Stimulated activated CD4-positive, alpha-beta T cell treated with anti-CD3 and anti-CD28 coated beads, Interleukin-12 subunit alpha, Interleukin-12 subunit beta, amount 100 ng/mL, for 48 hours (primary cell): ENCODE measurements around the gene CCNK.
A peak's percentile ranks its signal among the peaks of the same experiment; 100 is the strongest.

Experiments used
- DNase-seq, 3 donors: peaks; one replicate each; pipeline ENCODE4 v3.0.0-alpha.2; 2020; ENCODE audit warnings: low read depth in 2 of 3, low spot score in 1 of 3

CCNK gene

GRCh38 chr14:99465288-99465687 lies 15.9 kb upstream of the CCNK start:
- DNase-seq: no peak

DNA sequence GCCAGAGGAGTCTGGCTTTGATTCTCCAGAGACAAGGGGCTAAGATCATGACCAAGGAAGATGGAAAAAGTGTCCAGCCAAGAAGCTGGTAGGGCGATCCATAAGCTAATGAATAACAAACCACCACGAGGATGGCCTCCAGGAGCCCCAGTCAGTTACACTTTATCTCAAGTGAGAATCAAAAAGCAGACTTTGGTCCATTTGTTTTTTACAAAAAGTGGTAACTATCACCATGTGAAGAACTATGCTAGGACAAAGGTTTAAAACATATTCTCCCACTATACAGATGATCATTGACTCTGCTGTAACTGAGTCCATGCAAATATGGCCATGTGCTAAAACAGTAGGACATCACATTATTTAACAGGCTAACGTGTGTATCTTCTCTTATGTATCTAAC lies 14.5 kb upstream of the CCNK start:
- DNase-seq: no peak

DNA sequence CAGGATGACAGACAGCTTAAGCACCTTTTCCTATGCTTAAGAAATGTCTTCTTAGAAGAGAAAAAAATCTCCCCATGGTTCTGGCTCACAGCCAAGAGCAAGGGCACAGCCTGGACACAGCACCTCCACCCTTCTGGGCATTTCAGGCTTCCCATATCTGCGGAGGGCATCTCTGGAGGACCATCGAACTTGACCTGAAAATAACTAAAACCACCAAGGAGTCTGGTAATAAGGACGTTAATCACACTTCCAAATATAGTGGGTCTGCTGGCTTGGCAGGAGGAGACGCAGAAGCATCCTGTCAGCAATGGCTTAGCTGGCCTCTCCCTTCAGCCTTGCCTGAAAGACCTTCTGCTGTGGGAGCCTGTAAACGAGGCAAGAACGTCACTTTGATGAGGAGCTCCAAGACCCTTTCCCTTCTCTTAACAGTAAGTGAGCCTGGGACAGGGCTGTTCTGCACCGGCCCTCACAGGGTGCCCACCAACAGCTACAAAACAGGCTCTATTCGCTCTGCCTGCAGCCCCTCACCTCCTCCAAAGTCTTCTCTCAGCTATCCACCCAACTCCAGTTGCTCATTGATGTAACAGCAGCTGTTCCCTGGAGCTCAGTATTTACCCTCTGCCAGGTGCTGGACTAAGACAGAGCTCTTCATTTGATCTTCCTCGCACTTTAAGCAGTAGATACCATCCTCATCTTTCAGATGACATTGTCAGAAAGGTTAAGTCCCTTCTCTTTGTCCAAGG lies 13.7 kb upstream of the CCNK start:
- DNase-seq: no peak

DNA sequence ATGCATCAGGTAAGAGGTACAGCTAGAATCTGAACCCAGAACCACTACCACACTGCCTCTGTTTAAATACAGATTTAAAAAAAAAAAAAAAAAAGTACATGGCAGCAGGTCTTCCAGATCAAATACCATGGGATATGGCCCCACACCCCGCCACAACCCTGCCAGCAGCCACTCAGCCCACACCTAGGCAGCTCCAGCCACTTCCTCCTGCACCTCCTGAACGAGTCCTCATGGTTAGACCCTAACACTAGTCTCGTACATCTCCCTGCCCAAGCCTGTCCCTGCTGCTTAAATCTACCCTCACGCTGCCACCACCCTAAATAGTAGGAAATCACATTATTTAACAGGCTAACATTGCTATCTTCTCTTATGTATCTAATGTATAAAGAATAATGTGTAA lies 13.1 kb upstream of the CCNK start:
- no peak for DNase-seq

- no peak for DNase-seq
Measured at GRCh38 chr14:99468836-99469592, 12.2 kb upstream of the CCNK start.

- no peak for DNase-seq
Measured at GRCh38 chr14:99471731-99472130, 9.5 kb upstream of the CCNK start.

DNA sequence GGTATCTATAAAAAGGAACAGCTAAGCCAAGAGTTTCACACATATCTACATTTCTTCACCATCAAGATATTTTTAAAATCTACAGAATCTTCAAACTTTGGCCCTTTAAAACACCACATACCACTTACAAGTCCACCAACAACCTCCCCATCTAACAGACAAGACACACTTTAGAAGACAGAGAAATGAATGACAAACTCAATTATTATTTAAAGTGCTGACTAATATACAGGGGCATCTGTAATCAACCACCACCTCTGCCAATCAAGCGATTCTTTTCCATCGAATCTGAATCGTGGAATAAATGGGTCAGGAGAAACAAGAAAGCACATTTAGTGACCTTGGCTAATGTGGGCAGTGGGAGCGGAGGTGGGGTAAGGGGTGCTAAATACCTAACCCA lies 8.3 kb upstream of the CCNK start:
- DNase-seq: no peak

DNA sequence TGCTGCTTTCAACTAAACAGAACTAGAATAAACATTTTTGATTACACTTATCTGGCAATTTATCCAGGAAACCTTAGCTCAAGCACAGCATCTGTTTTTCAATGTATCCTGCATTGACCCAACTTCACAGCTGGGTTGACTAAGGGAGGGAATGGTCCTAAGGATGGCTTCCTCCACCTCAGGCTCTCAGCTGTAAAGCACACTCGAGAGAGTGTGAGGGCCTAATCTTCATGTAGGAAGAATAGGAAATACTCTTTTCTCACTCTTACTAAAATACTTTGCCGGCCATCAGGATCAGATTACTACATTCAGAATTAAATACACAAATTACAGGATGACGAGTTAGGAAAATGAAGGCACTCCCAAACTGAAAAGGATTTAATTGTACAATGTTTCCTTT lies 7.8 kb upstream of the CCNK start:
- DNase-seq: no peak

DNA sequence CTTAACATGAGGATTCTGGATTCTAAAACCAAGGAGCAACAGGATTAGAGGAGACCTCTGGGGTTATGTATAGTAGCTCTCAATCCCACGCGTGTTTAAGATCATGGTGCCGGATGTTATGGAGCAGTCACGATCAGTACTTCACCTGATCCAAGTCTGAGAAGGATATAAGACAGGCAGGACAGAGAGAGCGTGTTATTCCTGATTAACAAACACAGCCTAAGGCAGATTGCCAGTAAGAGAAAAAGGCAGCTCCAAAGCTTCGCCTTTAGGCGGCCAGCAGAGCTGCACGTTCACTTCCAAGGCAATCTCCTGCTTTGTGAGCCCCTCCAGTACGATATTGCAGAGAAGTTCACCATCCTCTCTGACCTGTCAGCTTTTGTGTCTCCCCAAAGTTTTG lies 6.0 kb upstream of the CCNK start:
- no peak for DNase-seq

DNA sequence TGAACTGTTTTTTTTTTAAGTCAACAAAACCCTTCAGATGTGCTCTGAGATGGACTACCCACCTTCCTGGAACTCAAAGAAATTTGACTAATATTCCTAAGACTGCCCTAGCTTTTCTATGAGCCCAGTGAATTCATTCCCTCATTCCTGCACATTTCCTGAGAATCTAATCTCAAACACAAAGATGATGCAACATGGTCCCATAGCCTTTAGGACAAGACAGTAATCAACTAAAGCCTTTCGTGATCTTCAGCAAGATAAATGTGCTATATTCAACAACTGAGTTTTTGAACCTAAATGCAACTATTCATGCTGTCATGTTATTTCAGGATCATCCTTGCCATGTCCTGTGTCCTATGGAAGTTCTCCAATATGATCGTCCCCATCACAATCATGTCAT lies 5.5 kb upstream of the CCNK start:
- no peak for DNase-seq

DNA sequence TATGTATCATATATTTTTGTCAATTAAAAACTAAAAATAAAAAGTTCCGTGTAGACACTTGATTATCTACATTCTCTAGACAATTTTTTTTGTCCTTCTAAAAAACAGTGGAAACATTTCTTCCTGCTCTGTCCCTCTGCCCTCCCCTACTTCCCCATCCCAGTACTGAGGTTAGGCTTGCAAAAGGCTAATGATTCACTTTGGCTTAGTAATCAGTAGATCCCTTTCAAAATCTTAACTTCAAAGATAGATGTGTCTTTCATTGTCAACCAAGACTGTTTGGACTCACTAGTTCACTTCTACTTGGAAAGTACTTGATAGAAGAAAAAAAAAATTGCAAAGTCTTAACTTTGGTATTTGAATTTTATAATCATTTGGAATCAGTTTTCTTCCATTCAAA lies 4.3 kb upstream of the CCNK start:
- no peak for DNase-seq

GRCh38 chr14:99478128-99478527 lies 3.1 kb upstream of the CCNK start:
- DNase-seq: no peak

DNA sequence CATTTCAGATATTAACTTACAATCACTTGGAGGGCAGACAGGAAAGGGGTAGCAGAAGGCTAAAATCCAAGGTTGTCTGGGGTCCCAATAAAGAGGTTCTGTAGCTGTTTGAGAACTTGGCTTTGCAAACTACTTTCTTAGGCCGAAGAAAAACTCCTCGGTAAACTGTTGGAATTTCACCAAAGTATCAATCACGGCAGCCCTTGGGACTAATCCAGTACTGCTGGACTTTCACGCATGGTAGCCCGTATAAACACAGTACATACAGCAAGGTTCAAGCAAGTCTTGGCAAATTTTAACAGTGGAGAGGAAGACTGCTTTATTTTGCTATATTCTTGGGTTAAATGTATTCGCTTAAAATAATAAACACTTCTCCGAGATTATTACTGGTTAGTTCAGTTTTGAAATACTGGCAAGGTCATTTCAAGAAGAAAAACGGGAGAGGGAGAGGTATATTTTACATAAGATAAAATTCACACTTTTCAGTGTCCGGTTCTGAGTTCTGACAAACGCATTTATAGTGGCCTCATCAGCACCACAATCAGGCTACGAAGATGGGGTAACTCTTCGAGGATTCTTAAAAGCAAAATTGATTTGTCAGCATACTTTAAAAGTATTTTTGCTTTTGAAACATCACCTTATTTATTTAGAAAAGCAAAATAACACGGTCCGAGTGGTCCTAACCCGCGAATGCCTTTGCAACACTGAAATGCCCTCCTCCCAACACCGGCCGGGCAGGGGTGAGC lies 1.9 kb upstream of the CCNK start:
- no peak for DNase-seq

DNA sequence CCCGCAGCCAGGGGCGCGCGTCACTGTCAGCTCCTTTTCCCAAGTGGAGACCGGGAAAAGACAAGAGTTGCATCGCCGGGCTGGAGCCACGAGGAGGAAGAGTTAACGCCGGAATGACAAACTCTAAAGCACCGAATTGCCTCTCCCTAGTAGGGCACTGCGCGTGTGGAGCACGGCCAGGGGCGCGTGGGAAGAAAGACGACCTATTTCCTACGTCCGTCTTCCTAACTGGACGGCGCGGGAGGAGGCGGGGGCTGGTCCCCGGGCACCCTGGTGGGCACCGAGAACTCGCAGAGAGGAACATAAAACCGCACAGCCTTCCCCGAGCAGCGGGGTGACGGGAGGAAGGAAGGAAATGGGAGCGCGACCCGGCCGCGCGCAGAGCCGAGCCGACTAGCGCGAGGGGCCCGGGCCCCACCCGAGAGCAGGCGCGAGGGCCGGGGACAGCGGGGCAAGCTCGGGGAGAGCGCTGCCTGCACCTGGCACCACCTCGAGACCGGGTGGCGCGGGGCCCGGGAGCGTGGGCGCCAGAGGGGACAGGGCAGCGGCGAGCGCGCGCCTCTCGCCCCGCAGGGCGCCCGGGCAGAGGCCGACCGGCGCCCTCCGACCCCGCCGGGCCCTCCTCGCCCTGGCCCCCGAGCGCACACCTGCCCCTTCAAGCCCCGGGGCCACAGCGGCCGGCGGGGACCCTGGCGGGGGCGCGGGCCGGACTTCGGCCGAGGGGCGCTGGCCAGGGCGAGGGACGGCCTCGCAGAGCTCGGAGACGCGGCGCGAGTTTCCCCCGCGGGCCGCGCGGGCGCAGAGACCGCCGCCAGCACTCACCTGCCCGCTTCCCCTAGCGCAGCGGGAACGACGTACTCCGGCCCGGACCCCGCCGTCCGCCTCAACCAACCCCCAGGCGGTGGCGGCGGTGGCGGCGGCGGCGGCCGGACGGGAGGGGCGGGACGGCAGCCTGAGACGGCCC lies 1.0 kb upstream of the CCNK start, which contains the start of gene SETD3:
Gene SETD3, minus strand, starts transcription at position 954 of the 964 bp plus-strand sequence. CDS start 15,054 bp downstream, outside the sequence.
- DNase-seq: peak in 2 of 3 donors; percentile 18 to 23

DNA sequence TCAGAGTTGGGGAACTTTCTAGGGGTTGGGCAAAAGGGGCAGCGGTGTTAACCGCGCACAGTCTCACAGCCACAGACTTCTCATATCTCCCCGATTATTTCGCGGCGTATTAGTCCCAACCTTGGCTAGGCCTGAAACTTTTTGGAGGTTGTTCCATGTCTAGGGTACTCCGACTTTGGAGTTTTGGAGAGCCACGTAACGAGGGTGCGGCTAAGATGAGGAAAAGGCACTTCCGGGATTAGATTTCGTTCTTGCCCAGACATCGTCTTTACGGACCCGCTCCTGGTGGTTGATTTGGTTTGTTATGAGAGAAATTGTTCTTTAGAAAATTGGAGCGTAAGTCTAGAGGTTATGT lies 513 bp downstream of the CCNK start:
- DNase-seq: no peak

DNA sequence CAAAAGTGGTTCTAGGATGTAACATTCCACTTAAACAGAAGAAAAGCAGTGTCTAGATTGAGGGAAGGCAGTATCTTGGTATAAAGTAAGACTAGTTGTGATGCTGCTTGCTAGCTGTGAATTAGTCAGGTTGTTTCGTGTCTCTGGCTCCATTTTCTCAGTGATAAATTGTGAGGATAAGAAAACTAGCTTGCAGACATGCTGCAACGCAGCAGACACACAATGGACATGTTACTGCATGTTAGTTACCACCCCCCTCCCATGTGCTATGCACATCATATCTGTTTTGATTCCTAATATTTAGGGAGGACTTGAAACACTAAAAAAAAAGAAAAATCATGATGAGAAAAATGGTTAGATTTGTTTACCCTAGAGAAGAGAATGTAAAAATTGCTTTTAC lies 2.9 kb downstream of the CCNK start:
- DNase-seq: no peak

- DNase-seq: no peak
Measured at GRCh38 chr14:99497341-99497740, 16.1 kb downstream of the CCNK start.

DNA sequence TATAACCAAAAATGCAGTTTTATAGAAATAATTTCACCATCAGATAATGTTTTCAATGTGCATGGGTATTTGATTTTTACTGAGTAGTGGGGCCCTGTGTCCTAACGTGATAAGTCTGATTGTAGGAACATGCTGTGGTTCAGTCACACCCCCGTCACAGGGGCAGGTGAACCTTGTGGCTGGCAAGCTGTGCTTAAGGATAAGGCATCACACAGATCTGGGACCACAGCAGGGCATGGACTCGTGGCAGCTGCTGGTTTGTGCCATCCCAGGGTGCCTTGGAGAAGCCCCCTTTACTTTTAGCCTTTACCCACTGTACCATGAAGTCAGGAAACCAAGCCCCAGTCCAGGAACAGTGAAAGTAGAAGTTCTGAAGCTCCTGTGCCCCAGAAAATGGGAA lies 16.7 kb downstream of the CCNK start:
- DNase-seq: no peak

GRCh38 chr14:99502989-99503421 lies 21.8 kb downstream of the CCNK start:
- no peak for DNase-seq

- no peak for DNase-seq
Measured at GRCh38 chr14:99503848-99504453, 22.7 kb downstream of the CCNK start.
